ENCODE results near the gene CD300E.

DNA sequence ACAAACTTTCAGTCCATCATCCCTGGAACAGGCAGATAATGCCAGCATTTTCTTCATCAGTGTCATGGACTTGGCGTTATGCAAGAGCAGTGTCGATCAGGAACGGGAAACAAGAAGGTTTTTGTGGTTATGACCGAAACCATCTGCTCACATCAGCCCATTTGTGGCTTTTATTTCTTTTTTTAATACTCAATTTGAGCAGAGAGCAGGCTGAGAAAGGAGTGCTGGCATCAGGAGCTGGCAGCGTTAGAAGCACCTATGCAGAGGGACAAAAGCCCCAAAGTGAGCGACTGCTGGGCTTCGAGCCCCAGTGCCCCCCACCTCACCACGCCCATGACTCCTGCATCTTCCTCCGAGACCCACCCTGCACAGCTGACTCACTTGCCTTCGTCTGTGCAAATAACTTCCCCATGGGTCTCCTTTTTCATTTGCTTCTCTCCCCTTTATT, 16.2 kb upstream of the CD300E start:
- TF ChIP-seq, protein P1, sequence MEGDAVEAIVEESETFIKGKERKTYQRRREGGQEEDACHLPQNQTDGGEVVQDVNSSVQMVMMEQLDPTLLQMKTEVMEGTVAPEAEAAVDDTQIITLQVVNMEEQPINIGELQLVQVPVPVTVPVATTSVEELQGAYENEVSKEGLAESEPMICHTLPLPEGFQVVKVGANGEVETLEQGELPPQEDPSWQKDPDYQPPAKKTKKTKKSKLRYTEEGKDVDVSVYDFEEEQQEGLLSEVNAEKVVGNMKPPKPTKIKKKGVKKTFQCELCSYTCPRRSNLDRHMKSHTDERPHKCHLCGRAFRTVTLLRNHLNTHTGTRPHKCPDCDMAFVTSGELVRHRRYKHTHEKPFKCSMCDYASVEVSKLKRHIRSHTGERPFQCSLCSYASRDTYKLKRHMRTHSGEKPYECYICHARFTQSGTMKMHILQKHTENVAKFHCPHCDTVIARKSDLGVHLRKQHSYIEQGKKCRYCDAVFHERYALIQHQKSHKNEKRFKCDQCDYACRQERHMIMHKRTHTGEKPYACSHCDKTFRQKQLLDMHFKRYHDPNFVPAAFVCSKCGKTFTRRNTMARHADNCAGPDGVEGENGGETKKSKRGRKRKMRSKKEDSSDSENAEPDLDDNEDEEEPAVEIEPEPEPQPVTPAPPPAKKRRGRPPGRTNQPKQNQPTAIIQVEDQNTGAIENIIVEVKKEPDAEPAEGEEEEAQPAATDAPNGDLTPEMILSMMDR (IDR thresholded peaks at IDR 0.05; ENCODE audit: extremely low read depth in 1 of 2, insufficient read depth in 1 of 2, low read depth in 1 of 2, low read length in 2 of 2), result no peak
- TF ChIP-seq POLR2A (IDR thresholded peaks at IDR 0.05; ENCODE audit: low read depth, low read length), result no peak
- TF ChIP-seq MYC (IDR thresholded peaks at IDR 0.05; ENCODE audit: low read depth, low read length), result no peak
- TF ChIP-seq POLR2AphosphoS5 (IDR thresholded peaks at IDR 0.05; ENCODE audit: insufficient read depth, low read depth, low read length), result no peak
- no peak for TF ChIP-seq EZH2 (IDR thresholded peaks at IDR 0.05; ENCODE audit: borderline replicate concordance, low read depth, low read length, severe bottlenecking)
- TF ChIP-seq, protein P2, sequence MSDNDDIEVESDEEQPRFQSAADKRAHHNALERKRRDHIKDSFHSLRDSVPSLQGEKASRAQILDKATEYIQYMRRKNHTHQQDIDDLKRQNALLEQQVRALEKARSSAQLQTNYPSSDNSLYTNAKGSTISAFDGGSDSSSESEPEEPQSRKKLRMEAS (IDR thresholded peaks at IDR 0.05; ENCODE audit: insufficient read depth, insufficient read length), result no peak

Measured in endothelial cell of umbilical vein (primary cell).